ENCODE data around the gene ARHGEF28.

Gene ARHGEF28

GRCh38 chr5:73783828-73784227 is 157.8 kb downstream of the ARHGEF28 start:
- DNase-seq: no peak

DNA sequence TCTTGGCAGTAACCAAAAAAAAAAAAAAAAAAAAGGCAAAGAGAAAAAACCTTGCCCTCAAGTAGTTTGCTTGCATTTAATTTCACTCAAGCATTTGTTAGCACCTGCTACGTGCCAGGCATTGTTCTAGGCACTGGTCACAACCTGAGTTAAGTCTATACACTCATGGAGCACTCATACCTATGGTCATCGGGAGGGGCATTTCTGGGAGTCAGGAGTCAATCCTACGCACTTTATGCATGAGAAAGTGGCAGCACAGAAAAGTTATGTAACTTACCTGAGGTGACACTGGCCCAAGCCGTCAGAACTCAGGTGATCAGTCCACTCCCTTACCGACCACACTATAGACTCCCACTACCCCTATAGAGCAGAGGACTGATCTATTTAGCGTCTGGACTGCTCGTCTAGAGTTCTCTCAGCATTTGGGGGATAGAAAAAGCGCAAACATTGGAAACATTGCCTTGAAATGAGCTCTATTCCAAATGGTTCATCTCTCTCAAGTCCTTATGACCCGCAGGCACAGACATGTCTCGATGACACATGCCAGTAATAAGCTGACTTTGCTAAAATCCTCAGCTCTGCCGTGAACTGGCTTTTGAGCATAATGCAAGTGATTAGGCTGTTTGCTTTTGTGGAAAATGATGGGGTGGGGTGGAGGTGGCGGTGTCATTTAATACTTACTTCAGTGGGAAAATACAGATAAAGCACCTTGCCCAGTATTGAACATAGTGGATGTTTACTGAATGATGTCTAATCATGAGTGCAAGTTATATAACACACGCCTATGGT is 160.2 kb downstream of the ARHGEF28 start:
- no peak for DNase-seq

GRCh38 chr5:73789851-73790281 is 163.9 kb downstream of the ARHGEF28 start:
- DNase-seq: no peak

GRCh38 chr5:73791389-73791788 is 165.4 kb downstream of the ARHGEF28 start:
- no peak for DNase-seq

DNA sequence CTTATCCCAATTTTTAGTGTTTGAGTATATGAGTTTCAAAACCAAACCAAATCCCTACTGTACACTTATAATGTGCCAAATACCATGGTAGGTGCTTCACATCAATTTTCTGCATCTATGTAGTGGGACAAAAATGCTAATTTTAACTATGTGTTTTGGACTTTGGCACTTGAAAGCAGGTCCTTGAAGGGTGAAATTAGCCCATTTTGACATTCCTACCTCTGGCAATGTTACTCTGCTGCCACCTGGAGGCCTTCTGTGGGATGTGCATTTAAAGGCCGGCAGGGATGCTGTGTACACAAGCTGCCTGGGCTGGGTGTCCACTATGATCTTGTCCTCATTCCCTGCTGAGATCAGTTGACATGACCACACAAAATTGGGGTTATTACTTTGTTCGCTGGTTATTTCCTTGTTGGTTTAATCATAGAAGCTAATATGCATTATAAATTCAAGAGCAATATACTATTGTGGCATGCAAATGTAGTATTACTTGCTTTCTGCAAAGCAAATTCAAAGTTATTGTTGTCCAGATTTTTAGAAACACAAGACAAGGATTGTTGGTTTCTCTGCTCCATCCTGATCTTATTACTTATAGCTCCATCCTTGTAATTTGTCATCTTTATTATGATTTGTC is 166.8 kb downstream of the ARHGEF28 start:
- peak; percentile 63 for DNase-seq

- no peak for DNase-seq
Observed at GRCh38 chr5:73793911-73794310, 167.9 kb downstream of the ARHGEF28 start.

GRCh38 chr5:73796164-73797131 is 170.5 kb downstream of the ARHGEF28 start:
- DNase-seq: no peak

DNA sequence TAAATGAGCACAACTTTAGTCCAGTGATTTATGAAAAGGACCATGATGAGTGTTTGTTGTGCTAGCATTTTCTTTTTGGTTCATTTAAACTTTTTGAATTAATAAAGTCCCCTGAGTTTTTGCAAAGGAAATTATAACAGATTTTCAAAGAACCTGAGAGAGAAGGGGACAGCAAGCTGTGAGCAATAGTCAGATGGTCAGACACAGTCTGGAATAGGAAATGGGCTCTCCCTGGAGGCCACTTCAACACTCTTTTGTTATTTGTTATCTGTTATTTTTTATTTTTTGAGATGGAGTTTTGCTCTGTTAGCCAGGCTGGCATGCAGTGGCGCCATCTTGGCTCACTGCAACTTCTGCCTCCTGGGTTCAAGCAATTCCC is 171.1 kb downstream of the ARHGEF28 start:
- no peak for DNase-seq

DNA sequence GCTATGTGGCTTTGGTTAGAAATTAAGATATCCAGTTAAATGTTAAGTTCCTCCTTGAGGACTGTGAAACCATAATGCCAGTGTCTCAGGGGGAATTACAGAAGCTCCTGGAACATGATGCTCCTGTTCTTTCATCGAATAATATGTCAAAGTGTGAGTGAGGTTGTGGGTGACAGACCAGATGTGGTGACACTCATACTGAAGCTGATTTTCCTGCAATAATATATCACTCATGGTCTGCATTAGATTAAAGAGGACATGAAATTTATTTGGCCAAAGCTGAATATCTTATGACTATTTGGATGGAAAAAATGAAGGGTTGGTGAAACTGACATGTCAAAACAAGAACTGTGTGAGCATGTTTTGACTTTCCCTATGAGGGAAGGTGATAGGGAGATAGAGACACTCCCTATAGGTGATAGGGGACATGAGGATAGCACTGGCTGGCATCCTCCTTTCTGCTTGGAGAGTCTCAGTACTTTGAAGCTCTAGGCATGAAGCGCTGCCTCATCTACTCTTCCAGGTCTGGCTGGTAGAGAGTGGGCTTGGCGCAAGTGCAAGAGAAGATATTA is 173.5 kb downstream of the ARHGEF28 start:
- no peak for DNase-seq

DNA sequence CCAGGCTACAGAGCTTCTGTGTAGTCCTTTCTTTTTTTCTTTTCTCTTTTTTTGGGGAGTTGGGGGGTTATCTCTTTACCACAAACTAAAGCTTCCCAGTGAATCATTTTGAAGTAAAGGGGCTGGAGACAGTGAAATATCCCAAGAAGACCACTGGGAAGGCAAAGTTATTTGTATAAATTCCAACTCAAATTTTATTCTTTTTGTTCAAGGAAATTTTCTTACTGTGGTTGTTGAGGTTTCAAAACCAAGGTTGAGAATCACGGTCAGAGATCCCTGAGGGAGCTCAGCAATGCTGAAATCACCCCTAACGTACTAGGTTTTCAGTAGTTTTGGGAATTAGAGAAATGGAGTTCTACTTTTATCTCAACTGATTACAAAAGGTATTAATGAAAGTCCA is 175.7 kb downstream of the ARHGEF28 start:
- no peak for DNase-seq

GRCh38 chr5:73805449-73805848 is 179.5 kb downstream of the ARHGEF28 start:
- no peak for DNase-seq

DNA sequence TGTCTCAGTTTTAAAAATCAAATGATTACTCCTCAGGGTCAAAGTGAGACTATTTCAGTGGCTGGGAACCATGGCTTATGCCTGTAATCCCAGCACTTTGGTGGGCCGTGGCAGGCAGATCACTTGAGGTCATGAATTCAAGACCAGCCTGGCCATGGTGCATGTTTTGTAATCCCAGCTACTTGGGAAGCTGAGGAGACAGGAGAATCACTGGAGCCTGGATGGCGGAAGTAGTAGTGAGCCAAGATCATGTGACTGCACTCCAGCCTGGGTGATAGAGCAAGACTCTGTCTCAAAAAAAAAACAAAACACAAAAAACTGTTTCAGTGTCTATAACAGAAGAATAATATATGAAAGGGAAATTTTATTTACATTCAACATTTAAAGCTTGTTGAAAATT is 182.9 kb downstream of the ARHGEF28 start:
- no peak for DNase-seq

- DNase-seq: no peak
Observed at GRCh38 chr5:73810429-73810828, 184.4 kb downstream of the ARHGEF28 start.

GRCh38 chr5:73812457-73812856 is 186.5 kb downstream of the ARHGEF28 start:
- DNase-seq: no peak

DNA sequence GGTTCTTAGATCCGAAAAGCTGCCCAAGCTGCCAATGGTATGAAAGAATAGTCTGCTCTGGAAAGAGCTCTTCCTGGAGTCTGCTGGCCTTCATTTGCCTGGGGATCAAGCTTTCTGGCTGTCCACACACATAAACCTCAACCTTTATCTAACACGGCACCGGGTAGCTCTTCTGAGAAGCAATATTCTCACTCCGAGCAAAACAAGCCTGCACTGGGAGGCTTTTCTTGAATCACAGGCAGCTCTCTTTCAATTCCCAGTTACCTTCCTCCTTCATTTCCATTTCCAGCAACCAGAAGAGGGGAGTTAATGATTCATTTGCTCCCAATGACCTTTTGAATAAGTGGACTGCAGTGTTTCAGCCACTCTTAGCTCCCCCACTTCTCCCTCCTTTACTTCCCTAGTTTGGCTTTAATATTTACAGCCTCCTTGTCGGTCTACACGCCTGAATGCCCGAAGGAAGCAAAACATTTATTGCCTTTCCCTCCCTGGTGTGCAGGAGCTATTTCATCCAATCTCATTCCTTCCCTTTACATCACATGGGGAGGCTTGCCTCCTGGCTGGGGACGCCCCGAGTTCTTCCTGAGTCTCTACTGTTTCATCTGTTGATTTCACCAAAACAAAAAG is 187.1 kb downstream of the ARHGEF28 start:
- no peak for DNase-seq

DNA sequence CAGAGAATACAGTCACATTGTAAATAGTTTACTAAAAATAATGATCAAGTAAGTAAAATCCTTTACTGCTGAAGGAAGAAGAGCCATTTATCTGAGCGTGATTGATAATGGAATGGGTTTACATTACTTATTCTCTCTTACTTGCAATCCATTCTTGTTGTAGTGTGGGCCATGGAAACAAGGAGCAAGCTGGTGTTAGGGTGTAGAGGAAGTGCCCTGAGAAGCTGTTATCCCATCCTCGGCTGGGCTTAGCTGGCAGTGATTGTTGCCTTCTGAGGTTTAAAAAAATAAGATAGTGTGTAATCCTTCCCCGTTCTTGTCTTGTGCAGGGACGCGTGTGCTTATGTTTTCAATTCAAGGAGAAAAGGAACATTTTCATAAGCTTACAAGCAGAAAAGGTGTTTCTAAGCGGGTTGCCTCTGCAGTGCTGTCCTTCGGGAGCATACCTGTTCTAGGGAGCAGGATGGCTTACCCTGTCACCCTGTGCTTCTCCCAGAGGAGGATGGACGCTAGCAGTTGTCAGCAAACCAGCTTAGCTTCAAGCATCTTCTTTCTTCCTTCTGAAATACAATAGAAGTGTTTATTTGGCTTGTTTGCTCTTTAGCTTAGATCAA is 188.3 kb downstream of the ARHGEF28 start:
- DNase-seq: no peak

DNA sequence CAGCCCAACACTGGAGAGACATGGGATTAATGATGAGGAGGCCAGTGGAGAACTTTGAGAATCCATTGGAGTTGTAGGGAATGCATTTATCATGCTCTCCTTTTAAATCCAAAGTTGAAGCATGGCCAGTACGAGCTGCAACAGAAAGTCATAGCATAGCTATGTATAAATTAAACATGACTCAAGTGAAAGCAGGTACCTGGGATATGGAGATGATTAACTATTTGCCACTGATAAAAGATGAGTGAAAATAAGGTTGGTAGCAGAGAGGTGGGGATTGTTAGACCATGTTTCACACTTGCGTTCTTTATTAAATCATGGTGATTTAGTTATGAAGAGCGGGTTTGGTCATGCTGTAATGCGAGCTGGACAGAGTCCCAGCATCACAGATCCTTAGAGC is 189.6 kb downstream of the ARHGEF28 start:
- DNase-seq: no peak

DNA sequence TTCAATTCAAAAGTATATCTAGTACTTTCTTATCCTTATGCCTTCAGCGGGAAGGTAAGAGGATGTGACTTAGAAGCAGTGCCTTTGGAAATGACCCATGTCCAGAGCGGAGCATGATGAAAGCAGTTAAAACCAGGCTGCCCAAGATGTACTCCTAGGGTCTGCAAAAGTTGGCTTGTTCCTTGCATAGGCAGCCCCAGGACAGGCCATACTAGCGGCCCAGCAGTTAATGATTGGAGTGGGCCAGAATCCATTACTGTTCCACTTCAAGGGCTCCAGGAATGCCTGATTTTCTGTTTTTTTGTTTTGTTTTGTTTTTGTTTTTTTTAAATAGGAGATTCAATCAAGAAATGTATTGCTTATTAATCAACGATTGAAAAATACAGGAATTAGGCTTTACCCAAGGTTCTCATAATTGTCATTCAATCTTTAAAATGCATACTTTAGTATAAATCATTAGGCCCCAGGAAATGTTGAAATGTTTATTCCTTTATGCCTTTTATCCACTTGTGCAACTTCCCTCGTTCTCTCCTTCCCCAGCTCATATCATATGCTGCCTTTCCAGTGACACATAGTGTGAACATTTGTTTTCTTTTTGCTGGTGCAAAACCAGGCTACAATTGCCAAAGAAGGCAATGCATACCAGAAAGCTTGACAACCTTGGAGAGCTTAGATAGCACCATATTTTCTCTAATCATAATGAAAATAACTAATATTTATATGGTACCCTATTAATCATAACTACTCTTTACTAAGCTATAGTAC is 190.8 kb downstream of the ARHGEF28 start:
- no peak for DNase-seq

DNA sequence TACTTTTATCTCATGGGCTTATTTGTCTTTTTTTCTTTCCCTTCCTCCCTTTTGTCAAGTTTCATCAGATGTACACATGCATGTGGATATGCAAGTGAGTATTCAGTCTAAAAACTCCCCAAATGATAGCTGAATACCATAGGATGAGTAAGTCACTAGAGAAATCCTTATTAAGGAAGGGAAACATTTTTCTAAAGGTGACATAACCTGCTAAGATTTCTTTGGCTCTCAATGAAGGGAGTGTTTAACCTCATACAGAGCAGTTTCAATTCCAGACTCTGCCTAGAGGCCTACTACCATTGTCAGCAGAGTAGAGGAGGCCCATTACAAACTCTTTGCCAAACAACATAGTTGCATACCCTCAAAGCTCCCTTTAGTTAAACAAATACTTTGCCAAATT is 192.4 kb downstream of the ARHGEF28 start:
- no peak for DNase-seq

- DNase-seq: no peak
Observed at GRCh38 chr5:73820326-73820725, 194.3 kb downstream of the ARHGEF28 start.

DNA sequence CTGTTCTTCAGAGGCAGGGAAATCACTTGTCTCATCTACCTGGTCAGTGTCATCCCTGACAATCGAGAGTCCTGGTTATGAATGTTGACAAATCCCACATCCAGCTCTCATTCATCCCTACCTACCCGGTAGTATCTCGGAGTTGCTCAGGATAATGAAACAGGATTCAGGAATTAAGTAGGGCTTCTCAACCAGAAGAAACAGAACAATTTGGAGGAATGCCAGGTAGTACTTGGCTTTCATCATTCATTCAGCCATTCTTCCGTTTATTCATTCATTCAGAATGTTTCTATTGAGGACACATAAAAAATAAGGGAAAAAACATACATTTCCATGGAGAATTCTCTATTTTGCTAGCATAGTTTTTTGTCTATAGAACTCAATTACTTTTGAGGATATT is 195.0 kb downstream of the ARHGEF28 start:
- no peak for DNase-seq
